Esophagus squamous epithelium (tissue), 4 donors: ENCODE data around the gene IL22RA1.

ENCODE experiments used
- CTCF ChIP-seq, 6 experiments: fragments of 450-650 bp in 4 of 6; fragments of 200-600 bp in 2 of 6; sonication (generic) in 2 of 6; IDR thresholded peaks; one replicate each; pipeline ENCODE4 v1.5.1; 2016 to 2019; ENCODE audit warnings: antibody characterized with exemption in 6 of 6, mild to moderate bottlenecking in 4 of 6, moderate library complexity in 4 of 6
- POLR2A ChIP-seq, 4 donors: fragments of 450-650 bp; IDR thresholded peaks; one replicate each; pipeline ENCODE4 v1.6.1; 2017; ENCODE audit warnings: antibody characterized with exemption in 4 of 4, mild to moderate bottlenecking in 4 of 4, moderate library complexity in 3 of 4

- no peak for TF ChIP-seq CTCF (IDR thresholded peaks at IDR 0.05)
- no peak for TF ChIP-seq POLR2A (IDR thresholded peaks at IDR 0.05)
Measured at GRCh38 chr1:24140741-24141181, 2.2 kb downstream of the IL22RA1 start.
